Osteocyte (in vitro differentiated cells): Measurements from ENCODE around the gene SUPT3H. TPM values are rescaled to one million over a fixed set of nuclear protein-coding genes. Genes with fewer than 3 reads are reported as not detected.

Experiments used
- DNase-seq: peaks from one replicate; pipeline ENCODE4 v3.0.0; 2021; ENCODE audit warnings: mixed read lengths; ENCODE audit not compliant: unreplicated experiment; ENCODE audit errors: extremely low spot score
- H3K27ac Mint-ChIP-seq: one replicate; pipeline ENCODE4 v1.8.0; 2021; ENCODE audit warnings: mild to moderate bottlenecking, mixed read lengths; ENCODE audit not compliant: unreplicated experiment
- H3K27me3 Mint-ChIP-seq: one replicate; pipeline ENCODE4 v1.8.0; 2021; ENCODE audit warnings: mixed read lengths; ENCODE audit not compliant: unreplicated experiment
- H3K36me3 Mint-ChIP-seq: one replicate; pipeline ENCODE4 v1.8.0; 2021; ENCODE audit warnings: mixed read lengths; ENCODE audit not compliant: unreplicated experiment
- H3K4me1 Mint-ChIP-seq: one replicate; pipeline ENCODE4 v1.8.0; 2021; ENCODE audit warnings: mixed read lengths; ENCODE audit not compliant: unreplicated experiment
- H3K4me3 Mint-ChIP-seq: one replicate; pipeline ENCODE4 v1.8.0; 2021; ENCODE audit warnings: mild to moderate bottlenecking, moderate library complexity, mixed read lengths; ENCODE audit not compliant: unreplicated experiment
- H3K9me3 Mint-ChIP-seq: one replicate; pipeline ENCODE4 v1.8.0; 2021; ENCODE audit warnings: mixed read lengths; ENCODE audit not compliant: unreplicated experiment
- CTCF ChIP-seq: fragments of 200-600 bp; sonication (generic); IDR thresholded peaks from 2 replicates; pipeline ENCODE4 v1.5.0; 2021; ENCODE audit warnings: antibody characterized with exemption, mild to moderate bottlenecking, moderate library complexity
- total RNA-seq: library from RNA; stranded (reverse); gene quantifications from 2 replicates; pipeline ENCODE4 v1.2.1, GENCODE V29; 2021

Gene SUPT3H
- total RNA-seq, 1 donor from 2014 or later: 13.2 TPM

GRCh38 chr6:45351667-45352066 lies 26.1 kb downstream of the SUPT3H start:
- no peak for DNase-seq
- Mint-ChIP-seq H3K27ac (no peak overlapping the region), H3K9me3 (no peaks in the 10 kb centered on the region), H3K36me3 (peaks cover 7% of the 10 kb centered on the region), H3K4me3 (no peak overlapping the region), H3K27me3 (no peaks in the 10 kb centered on the region), H3K4me1 (peaks cover 15% of the 10 kb centered on the region)
- TF ChIP-seq CTCF: no peak

- Mint-ChIP-seq H3K27ac (no peak overlapping the region), H3K4me1 (peaks cover 15% of the 10 kb centered on the region), H3K27me3 (no peaks in the 10 kb centered on the region), H3K9me3 (no peaks in the 10 kb centered on the region), H3K4me3 (no peak overlapping the region), H3K36me3 (peaks cover 7% of the 10 kb centered on the region)
- DNase-seq: no peak
- no peak for TF ChIP-seq CTCF
Measured at GRCh38 chr6:45351076-45351475, 26.7 kb downstream of the SUPT3H start.

GRCh38 chr6:45350186-45350710 lies 27.5 kb downstream of the SUPT3H start:
- peaks cover 12% of the 10 kb centered on the region for H3K4me1 Mint-ChIP-seq
- H3K27ac Mint-ChIP-seq: no peak overlapping the region
- TF ChIP-seq CTCF: no peak
- no peaks in the 10 kb centered on the region for H3K9me3 Mint-ChIP-seq
- no peak overlapping the region for H3K4me3 Mint-ChIP-seq
- H3K27me3 Mint-ChIP-seq: no peaks in the 10 kb centered on the region
- H3K36me3 Mint-ChIP-seq: peaks cover 7% of the 10 kb centered on the region
- no peak for DNase-seq

GRCh38 chr6:45344900-45345299 lies 32.8 kb downstream of the SUPT3H start:
- H3K27ac Mint-ChIP-seq: no peak overlapping the region
- no peak for DNase-seq
- H3K9me3 Mint-ChIP-seq: no peaks in the 10 kb centered on the region
- no peak for TF ChIP-seq CTCF
- H3K4me3 Mint-ChIP-seq: no peak overlapping the region
- H3K36me3 Mint-ChIP-seq: peaks cover 2% of the 10 kb centered on the region
- H3K27me3 Mint-ChIP-seq: no peaks in the 10 kb centered on the region
- no peaks in the 10 kb centered on the region for H3K4me1 Mint-ChIP-seq

GRCh38 chr6:45328523-45328922 lies 49.2 kb downstream of the SUPT3H start:
- Mint-ChIP-seq H3K4me3 (no peak overlapping the region), H3K9me3 (no peaks in the 10 kb centered on the region), H3K4me1 (peaks cover 20% of the 10 kb centered on the region), H3K27me3 (no peaks in the 10 kb centered on the region), H3K36me3 (no peaks in the 10 kb centered on the region), H3K27ac (peak overlapping the region; percentile 2)
- DNase-seq: no peak
- no peak for TF ChIP-seq CTCF
